H1 (cell line): Measurements from ENCODE around the gene LRBA. TPM values are rescaled to one million over a fixed set of nuclear protein-coding genes. Genes with fewer than 3 reads are reported as not detected.

Experiments used
- KDM4A ChIP-seq: IDR thresholded peaks from one replicate; pipeline ENCODE4 v1.7.1; 2012; ENCODE audit warnings: low read depth, mild to moderate bottlenecking, moderate library complexity, low read length, inconsistent platforms; ENCODE audit not compliant: severe bottlenecking
- SIX5 ChIP-seq: IDR thresholded peaks from 2 replicates; pipeline ENCODE4 v1.6.1; 2011; ENCODE audit warnings: mild to moderate bottlenecking, low read depth, low read length
- polyA plus RNA-seq, 7 experiments: library from polyadenylated mRNA; depleted of rRNA in 3 of 7; stranded (reverse) in 5 of 7; unstranded in 2 of 7; fragments of >200 nt in 5 of 7; fragments of 200-250 nt in 2 of 7; gene quantifications; 1 replicate in 5 of 7; 2 replicates in 1 of 7; 4 replicates in 1 of 7; pipeline versions ENCODE4 v1.2.1 to v1.2.3, GENCODE V29; 2011 to 2013; ENCODE audit warnings: missing spikeins in 2 of 7, mixed read lengths in 2 of 7
- total RNA-seq: library from RNA; stranded (reverse); fragmentation: NEBNext Ultra II Directional; extraction: Animal tissue kit (Norgen Biotek cat#: 25700); gene quantifications from 2 replicates; pipeline ENCODE4 v1.2.1, GENCODE V29; 2021

LRBA gene
- total and polyA plus RNA-seq, 2 of the 8 experiments (the other 6 are each of a cell fraction or from before 2014, with no cell fraction given), result 54.6 to 83.2 TPM

- no peak for TF ChIP-seq SIX5
- TF ChIP-seq KDM4A, result no peak
Measured at GRCh38 chr4:150357829-150358228, 657.3 kb downstream of the LRBA start (continued).
